ENCODE results near the gene ZNF486. TPM values are rescaled to one million over a fixed set of nuclear protein-coding genes. Genes with fewer than 3 reads are reported as not detected.

ZNF486 gene
- total RNA-seq, 1 experiment from 2014 or later = 21.1 TPM

DNA sequence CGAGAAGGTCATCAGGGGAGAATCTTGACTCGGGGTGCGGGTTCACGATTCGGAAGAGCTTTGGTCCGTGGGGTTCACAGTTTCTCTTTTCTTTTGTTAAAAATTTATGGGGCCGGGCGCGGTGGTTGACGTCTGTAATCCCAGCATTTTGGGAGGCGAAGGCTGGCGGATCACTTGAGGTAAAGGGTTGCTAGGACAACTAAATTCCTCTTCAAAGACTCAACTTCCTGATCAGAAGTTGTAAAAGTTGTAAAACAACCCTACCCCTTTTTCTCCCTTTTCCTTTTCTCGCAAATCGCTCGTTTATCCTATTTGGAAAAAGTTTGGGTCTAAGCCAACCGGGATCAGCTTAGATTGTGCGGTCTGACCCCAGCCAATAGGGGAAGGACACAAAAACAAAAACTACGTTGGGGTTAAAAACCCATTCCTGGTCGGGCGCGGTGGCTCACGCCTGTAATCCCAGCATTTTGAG, 673 bp downstream of the ZNF486 start:
- H3K27me3 ChIP-seq (ENCODE audit: insufficient read depth, low read length) = no peaks in the 10 kb centered on the region
- no peak overlapping the region for H3K4ac ChIP-seq (ENCODE audit: low read depth, low read length)
- Mint-ChIP-seq H3K4me1 (peaks cover 11 to 20% of the 10 kb centered on the region in 2 experiments), H3K9me3 (peaks cover 2 to 21% of the 10 kb centered on the region in 2 experiments; a peak in 4 of 5 replicates), H3K27me3 (ENCODE audit: low read depth) (no peaks in the 10 kb centered on the region), H3K4me3 (peak overlapping the region; percentile 97 to 99), H3K36me3 (ENCODE audit: insufficient read depth in 1 of 3, low read depth in 3 of 3) (peaks cover 40 to 44% (median 42%) of the 10 kb centered on the region in 3 experiments), H3K27ac (peak overlapping the region; percentile 97 to 99 (median 98))
- no peak overlapping the region for H3T11ph ChIP-seq (ENCODE audit: low read length)
- H4K5ac ChIP-seq (ENCODE audit: insufficient read length, low read depth, low read length) = no peak overlapping the region
- H3K79me2 ChIP-seq (ENCODE audit: insufficient read depth, low read length) = peaks cover 18% of the 10 kb centered on the region; the same call in 1 of the 2 replicates
- H2BK20ac ChIP-seq (ENCODE audit: low read depth, low read length, poor library complexity, severe bottlenecking) = no peak overlapping the region
- H3K4me2 ChIP-seq (ENCODE audit: insufficient read depth, insufficient read length, low read length) = peak overlapping the region; percentile 83
- H3K23me2 ChIP-seq (ENCODE audit: insufficient read length, low read depth, low read length, poor library complexity, severe bottlenecking) = no peaks in the 10 kb centered on the region
- no peak overlapping the region for H3K27ac ChIP-seq (ENCODE audit: insufficient read length, low read depth, low read length)
- peak overlapping the region; percentile 94 for H3K9ac ChIP-seq (ENCODE audit: extremely low read depth, insufficient read length, low read length)
- no peak overlapping the region for H2BK5ac ChIP-seq (ENCODE audit: insufficient read length, low read length)
- no peak overlapping the region for H2BK120ac ChIP-seq (ENCODE audit: low read depth, low read length, poor library complexity, severe bottlenecking)
- H3K79me1 ChIP-seq (ENCODE audit: insufficient read depth, low read depth, low read length, poor library complexity, severe bottlenecking) = peaks cover 3% of the 10 kb centered on the region
- no peak overlapping the region for H4K8ac ChIP-seq (replicated peaks; ENCODE audit: insufficient read length, low read depth, low read length)
- TF ChIP-seq, protein P1, sequence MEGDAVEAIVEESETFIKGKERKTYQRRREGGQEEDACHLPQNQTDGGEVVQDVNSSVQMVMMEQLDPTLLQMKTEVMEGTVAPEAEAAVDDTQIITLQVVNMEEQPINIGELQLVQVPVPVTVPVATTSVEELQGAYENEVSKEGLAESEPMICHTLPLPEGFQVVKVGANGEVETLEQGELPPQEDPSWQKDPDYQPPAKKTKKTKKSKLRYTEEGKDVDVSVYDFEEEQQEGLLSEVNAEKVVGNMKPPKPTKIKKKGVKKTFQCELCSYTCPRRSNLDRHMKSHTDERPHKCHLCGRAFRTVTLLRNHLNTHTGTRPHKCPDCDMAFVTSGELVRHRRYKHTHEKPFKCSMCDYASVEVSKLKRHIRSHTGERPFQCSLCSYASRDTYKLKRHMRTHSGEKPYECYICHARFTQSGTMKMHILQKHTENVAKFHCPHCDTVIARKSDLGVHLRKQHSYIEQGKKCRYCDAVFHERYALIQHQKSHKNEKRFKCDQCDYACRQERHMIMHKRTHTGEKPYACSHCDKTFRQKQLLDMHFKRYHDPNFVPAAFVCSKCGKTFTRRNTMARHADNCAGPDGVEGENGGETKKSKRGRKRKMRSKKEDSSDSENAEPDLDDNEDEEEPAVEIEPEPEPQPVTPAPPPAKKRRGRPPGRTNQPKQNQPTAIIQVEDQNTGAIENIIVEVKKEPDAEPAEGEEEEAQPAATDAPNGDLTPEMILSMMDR (conservative IDR thresholded peaks at IDR 0.05) = no peak
- no peak overlapping the region for H2BK12ac ChIP-seq (ENCODE audit: insufficient read length, low read depth, low read length)
- no CpG with 5 or more reads among the region's 22 CpGs for WGBS (ENCODE audit: extremely low coverage, insufficient read length, low lambda C conversion rate)
- DNase-seq = no peak
- peak overlapping the region; percentile 97 for H3K14ac ChIP-seq (ENCODE audit: insufficient read depth, low read length)
- H4K20me1 ChIP-seq (ENCODE audit: control insufficient read depth, insufficient read depth, insufficient read length) = no peaks in the 10 kb centered on the region
- H4K91ac ChIP-seq (ENCODE audit: insufficient read length, low read depth, low read length) = no peak overlapping the region
- no peak overlapping the region for H2AFZ ChIP-seq (ENCODE audit: low read length)
- no peak overlapping the region for H2BK15ac ChIP-seq (ENCODE audit: low read depth, low read length)
- no peak overlapping the region for H3K23ac ChIP-seq (ENCODE audit: insufficient read length, low read depth, low read length)
- H3K56ac ChIP-seq (ENCODE audit: insufficient read length, low read depth, low read length) = no peak overlapping the region
- H3K18ac ChIP-seq (ENCODE audit: insufficient read length, low read depth, low read length) = peak overlapping the region; percentile 88
- no peak overlapping the region for H2AK5ac ChIP-seq (ENCODE audit: insufficient read length, low read length)
- H3K4me1 ChIP-seq (ENCODE audit: insufficient read depth, low read length) = no peaks in the 10 kb centered on the region
- no peaks in the 10 kb centered on the region for H3K9me3 ChIP-seq (ENCODE audit: control insufficient read depth, low read depth, low read length)

Data from H9 (cell line).